ENCODE data around the gene TRIM37. TPM values are rescaled to one million over a fixed set of nuclear protein-coding genes. Genes with fewer than 3 reads are reported as not detected.

The TRIM37 gene
- total RNA-seq, 1 donor from 2014 or later = 22.9 TPM

DNA sequence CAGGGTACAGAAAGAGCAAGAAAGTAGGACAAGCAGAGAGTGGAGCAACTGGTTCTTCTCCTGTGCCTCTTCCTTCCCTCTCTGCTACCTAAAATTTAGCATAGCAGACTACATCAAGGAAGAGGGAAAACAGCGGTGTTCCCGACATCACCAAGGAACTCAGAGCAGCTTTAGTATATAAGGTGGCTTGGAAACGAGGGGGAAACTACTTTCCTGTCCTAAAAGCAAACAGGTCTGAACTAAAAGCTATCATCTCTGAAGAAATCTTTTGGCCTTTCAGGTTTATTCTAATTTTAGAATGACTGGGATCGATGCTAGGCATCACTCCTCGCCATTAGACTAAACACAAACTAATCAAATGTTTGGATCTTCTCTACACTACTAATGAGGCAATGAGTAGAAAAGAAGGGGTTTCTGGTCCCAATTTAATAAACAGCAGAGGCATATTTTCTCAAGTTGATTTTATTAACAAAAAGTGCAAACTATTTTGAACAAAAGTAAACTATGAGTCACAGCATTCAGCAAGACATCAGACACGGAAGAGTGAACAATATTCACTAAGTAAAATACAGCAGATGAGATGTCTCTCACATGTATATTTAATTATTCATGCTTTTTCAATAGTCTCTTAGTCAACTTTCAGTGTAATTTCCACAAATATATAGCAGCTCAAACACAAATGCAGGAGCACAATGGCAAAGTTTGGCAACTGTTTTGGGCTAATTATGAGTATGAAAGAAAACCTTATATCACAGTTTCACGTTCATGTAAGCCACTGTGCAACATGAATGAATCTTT, 108.7 kb downstream of the TRIM37 start:
- TF ChIP-seq, protein P1, sequence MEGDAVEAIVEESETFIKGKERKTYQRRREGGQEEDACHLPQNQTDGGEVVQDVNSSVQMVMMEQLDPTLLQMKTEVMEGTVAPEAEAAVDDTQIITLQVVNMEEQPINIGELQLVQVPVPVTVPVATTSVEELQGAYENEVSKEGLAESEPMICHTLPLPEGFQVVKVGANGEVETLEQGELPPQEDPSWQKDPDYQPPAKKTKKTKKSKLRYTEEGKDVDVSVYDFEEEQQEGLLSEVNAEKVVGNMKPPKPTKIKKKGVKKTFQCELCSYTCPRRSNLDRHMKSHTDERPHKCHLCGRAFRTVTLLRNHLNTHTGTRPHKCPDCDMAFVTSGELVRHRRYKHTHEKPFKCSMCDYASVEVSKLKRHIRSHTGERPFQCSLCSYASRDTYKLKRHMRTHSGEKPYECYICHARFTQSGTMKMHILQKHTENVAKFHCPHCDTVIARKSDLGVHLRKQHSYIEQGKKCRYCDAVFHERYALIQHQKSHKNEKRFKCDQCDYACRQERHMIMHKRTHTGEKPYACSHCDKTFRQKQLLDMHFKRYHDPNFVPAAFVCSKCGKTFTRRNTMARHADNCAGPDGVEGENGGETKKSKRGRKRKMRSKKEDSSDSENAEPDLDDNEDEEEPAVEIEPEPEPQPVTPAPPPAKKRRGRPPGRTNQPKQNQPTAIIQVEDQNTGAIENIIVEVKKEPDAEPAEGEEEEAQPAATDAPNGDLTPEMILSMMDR (conservative IDR thresholded peaks at IDR 0.05; ENCODE audit: low read depth, low read length) = no peak
- DNase-seq (ENCODE audit: low read depth) = no peak

DNA sequence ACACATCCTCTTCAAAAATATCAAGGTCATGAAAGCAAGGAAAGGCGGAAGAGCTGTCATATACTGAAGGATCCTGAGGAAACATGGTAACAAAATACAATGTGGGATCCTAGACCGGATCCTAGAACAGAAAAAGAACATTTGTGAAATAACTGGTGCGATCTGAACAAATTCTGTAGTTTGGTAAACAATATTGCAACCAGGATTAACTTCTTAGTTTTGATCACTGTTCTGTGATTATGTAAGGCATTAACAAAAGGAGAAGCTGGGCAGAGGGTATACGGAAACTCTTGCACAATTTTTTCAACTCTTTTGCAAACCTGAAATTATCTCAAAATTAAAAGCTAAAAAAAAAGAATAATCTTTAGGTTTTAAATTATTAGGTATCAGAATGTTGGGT, 109.7 kb downstream of the TRIM37 start:
- TF ChIP-seq, protein P1 (conservative IDR thresholded peaks at IDR 0.05; ENCODE audit: low read depth, low read length) = no peak
- no peak for DNase-seq (ENCODE audit: low read depth)
- H3K4me3 ChIP-seq (ENCODE audit: low read depth, low read length) = no peak overlapping the region

More for the DNA sequence above, 108.7 kb downstream of the TRIM37 start:
- no peak overlapping the region for H3K4me3 ChIP-seq (ENCODE audit: low read depth, low read length)

DNA sequence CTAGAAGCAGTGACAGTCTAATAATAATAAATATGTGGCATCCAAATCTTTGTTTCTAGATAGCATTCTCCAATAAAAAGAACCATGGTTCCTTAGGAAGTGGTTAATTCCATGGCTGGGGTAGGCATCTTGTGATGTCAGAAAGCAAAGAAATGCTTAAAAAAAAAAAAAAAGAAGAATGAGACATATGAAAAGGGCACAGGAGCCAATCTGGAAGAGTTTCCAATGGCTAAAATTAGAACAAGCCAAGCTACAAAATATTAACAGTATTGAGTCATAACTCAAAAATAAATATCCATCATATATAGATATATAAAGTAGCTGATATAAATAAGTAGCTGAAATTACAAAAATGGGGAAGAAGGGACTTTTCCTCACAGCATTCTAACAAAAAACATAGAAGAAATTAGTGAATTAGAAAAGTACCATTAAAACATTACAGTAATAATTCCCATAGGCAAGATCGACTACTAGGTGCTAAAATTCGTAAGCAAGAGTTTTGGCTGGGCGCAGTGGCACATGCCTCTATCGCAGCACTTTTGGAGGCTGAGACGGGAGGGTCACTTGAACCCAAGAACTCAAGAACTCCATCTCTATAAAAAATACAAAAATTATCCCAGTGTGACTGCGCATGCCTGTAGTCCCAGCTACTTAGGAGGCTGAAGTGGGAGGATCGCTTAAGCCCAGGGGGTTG, 111.3 kb downstream of the TRIM37 start:
- no peak overlapping the region for H3K4me3 ChIP-seq (ENCODE audit: low read depth, low read length)
- TF ChIP-seq, protein P1 (conservative IDR thresholded peaks at IDR 0.05; ENCODE audit: low read depth, low read length) = no peak
- DNase-seq (ENCODE audit: low read depth) = no peak

DNA sequence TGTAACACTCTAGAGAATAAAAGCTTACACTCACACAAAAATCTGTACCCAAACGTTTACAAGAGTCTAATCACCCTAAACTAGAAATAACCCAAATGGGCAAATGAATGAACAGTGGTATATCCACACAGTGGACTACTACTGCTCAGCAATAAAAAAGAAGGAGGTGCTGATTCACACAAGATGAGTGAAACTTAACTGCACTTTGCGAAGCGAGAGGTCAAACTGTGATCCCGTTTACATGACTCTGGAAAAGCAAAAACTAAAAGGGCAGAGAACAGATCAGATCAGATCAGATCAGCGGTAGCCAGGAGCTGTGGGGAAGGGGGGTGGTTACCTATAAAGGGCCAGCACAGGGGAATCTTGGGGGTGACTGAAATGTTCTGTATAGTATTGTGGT, 113.4 kb downstream of the TRIM37 start:
- H3K4me3 ChIP-seq (ENCODE audit: low read depth, low read length) = no peak overlapping the region
- no peak for DNase-seq (ENCODE audit: low read depth)
- TF ChIP-seq, protein P1 (conservative IDR thresholded peaks at IDR 0.05; ENCODE audit: low read depth, low read length) = no peak

DNA sequence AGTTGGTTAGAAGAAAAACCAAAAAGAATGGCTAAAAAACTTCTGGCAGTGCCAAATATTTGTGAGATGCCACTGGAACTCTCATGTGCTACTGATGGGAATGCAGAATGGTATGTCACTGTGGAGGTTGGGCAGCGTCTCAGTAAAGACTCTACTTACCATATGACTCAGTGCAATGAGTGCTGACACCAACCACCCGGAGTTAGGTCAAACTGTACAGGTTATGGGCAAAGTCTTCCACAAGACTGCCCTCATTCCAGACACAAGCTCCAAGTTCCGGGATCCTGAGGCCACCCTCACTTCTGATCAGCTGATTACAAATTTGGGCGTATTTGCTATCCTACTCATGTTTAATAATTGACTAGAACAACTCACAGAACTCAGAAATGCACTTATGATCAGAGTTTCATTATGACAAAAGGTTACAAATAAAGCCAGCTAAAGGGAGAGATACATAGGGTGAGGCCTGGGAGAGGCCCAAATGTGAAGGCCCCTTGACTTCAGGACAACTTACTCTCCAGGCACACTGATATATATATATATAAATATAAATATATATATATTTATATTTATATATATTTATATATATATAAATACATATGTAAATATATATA, 114.9 kb downstream of the TRIM37 start:
- H3K4me3 ChIP-seq (ENCODE audit: low read depth, low read length) = no peak overlapping the region
- TF ChIP-seq, protein P1 (conservative IDR thresholded peaks at IDR 0.05; ENCODE audit: low read depth, low read length) = no peak
- DNase-seq (ENCODE audit: low read depth) = peak; percentile 100

DNA sequence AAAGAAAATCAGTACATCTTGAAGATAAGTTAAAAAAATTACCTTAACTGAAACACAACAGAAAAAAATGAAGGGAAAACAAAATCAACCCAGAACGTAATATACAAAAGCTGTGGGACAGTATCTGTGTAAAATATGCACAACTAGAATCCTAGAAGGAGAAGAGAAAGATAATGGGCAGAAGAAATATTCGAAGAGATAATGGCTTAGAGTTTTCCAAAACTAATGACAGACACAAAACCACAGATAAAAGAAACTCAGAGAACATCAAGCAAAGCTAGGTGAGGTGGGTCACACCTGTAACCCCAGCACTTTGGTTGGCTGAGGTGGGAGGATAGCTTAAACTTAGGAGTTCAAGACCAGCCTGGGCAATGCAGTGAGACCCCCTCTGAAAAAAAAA, 117.1 kb downstream of the TRIM37 start:
- TF ChIP-seq, protein P1 (conservative IDR thresholded peaks at IDR 0.05; ENCODE audit: low read depth, low read length) = no peak
- no peak for DNase-seq (ENCODE audit: low read depth)
- H3K4me3 ChIP-seq (ENCODE audit: low read depth, low read length) = no peak overlapping the region

Data from epithelial cell of proximal tubule (primary cell).